Measurements from ENCODE around the gene OR6K2. TPM values are rescaled to one million over a fixed set of nuclear protein-coding genes. Genes with fewer than 3 reads are reported as not detected.
A peak's percentile ranks its signal among the peaks of the same experiment; 100 is the strongest.
"Not testable (repeated sequence)": the region's sequence is repeated elsewhere in the genome, so short reads cannot be mapped to it uniquely, and the experiment has no call there.

Gene OR6K2
- total RNA-seq, 6 experiments from 2014 or later, result not detected

GRCh38 chr1:158706096-158706495, 5.6 kb upstream of the OR6K2 start:
- Histone ChIP-seq H3K4me1 (no peaks in the 10 kb centered on the region), H3K36me3 (no peaks in the 10 kb centered on the region), H3K27ac (no peak overlapping the region), H3K9me3 (no peaks in the 10 kb centered on the region), H3K27me3 (no peaks in the 10 kb centered on the region), H3K4me3 (no peak overlapping the region)
- ATAC-seq, result peak in 1 of 4 donors; percentile 33
- WGBS (ENCODE audit: insufficient coverage, low coverage, low lambda C conversion rate, missing lambda C conversion rate), result 47% methylated on average over 2 of the region's 2 CpGs
- DNase-seq, result no peak
- intact Hi-C loops (cut with DNase I), result no loop called here
- no peak for TF ChIP-seq POLR2A (IDR thresholded peaks at IDR 0.05)

DNA sequence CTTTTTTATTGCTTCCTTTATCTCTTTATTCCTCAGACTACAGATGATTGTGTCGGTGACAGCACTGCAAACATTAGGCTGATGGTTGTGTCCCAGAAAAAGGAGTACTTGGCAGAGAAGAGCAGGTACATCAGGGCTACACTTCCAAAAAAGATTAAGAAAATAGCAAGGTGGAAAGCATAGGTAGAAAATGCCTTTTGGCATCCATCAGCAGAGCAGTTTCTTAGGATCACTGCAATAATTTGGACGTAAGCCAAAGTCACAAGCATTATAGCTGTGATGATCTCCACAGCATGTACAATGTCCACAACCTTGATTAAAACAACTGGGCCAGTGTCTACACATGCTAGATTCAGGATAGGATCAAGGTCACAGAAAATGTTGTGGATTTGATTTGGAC, 5.9 kb downstream of the OR6K2 start:
- ATAC-seq (no peak), DNase-seq (no peak)
- Histone ChIP-seq H3K27me3 (no peaks in the 10 kb centered on the region), H3K9me3 (no peaks in the 10 kb centered on the region), H3K4me1 (no peaks in the 10 kb centered on the region), H3K36me3 (no peaks in the 10 kb centered on the region), H3K4me3 (no peak overlapping the region), H3K27ac (no peak overlapping the region)
- 43% methylated on average over 2 of the region's 2 CpGs for WGBS (ENCODE audit: insufficient coverage, low coverage, low lambda C conversion rate, missing lambda C conversion rate)
- intact Hi-C loops (cut with DNase I), result no loop called here
- TF ChIP-seq CTCF (IDR thresholded peaks at IDR 0.05) (no peak), POLR2A (IDR thresholded peaks at IDR 0.05) (no peak)

DNA sequence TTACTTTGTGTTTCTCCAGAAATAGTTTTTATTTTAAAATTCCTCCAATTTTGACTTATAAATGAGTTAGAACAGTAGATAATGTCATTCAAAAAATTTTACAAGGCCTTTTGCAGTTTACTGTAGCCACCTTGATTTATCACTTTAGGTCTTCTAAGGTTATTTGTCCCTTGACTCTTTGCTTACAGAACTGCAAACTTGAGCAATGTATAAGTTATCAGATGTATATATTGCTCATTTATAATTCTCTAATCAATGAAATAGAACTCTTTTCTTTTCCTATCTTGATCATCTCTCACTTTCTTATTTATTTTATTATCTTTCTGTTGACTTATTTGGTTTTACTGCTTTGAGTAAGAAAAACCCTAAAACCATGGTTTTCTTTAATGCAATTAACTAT, 8.1 kb downstream of the OR6K2 start:
- TF ChIP-seq POLR2A (IDR thresholded peaks at IDR 0.05) (no peak), CTCF (IDR thresholded peaks at IDR 0.05) (no peak)
- H3K4me3 ChIP-seq, result no peak overlapping the region
- H3K4me1 ChIP-seq, result no peaks in the 10 kb centered on the region
- no peak for DNase-seq
- ATAC-seq, result no peak
- no peaks in the 10 kb centered on the region for H3K9me3 ChIP-seq
- intact Hi-C loops (cut with DNase I), result no loop called here
- no peaks in the 10 kb centered on the region for H3K36me3 ChIP-seq
- no peaks in the 10 kb centered on the region for H3K27me3 ChIP-seq
- no peak overlapping the region for H3K27ac ChIP-seq

- H3K4me1 ChIP-seq, result no peaks in the 10 kb centered on the region
- H3K27me3 ChIP-seq, result no peaks in the 10 kb centered on the region
- DNase-seq, result no peak
- intact Hi-C loops (cut with DNase I), result no loop called here
- H3K27ac ChIP-seq, result no peak overlapping the region
- TF ChIP-seq CTCF (IDR thresholded peaks at IDR 0.05) (no peak), POLR2A (IDR thresholded peaks at IDR 0.05) (no peak)
- ATAC-seq, result no peak
- H3K4me3 ChIP-seq, result no peak overlapping the region
- no peaks in the 10 kb centered on the region for H3K9me3 ChIP-seq
- no peaks in the 10 kb centered on the region for H3K36me3 ChIP-seq
Observed at GRCh38 chr1:158691907-158692306, 8.5 kb downstream of the OR6K2 start.

GRCh38 chr1:158691149-158691548, 9.3 kb downstream of the OR6K2 start:
- ATAC-seq; H3K27me3 ChIP-seq; DNase-seq; H3K4me3 ChIP-seq; H3K36me3 ChIP-seq; H3K27ac ChIP-seq; intact Hi-C loops (cut with DNase I); H3K4me1 ChIP-seq; H3K9me3 ChIP-seq: not testable (repeated sequence)
- WGBS (ENCODE audit: insufficient coverage, low coverage, low lambda C conversion rate, missing lambda C conversion rate), result 11% methylated on average over 1 of the region's 1 CpG

- ATAC-seq, result no peak
- H3K4me1 ChIP-seq, result no peaks in the 10 kb centered on the region
- no peak for DNase-seq
- intact Hi-C loops (cut with DNase I), result no loop called here
- no peaks in the 10 kb centered on the region for H3K36me3 ChIP-seq
- no peaks in the 10 kb centered on the region for H3K9me3 ChIP-seq
- H3K27me3 ChIP-seq, result no peaks in the 10 kb centered on the region
- no peak overlapping the region for H3K4me3 ChIP-seq
- no peak overlapping the region for H3K27ac ChIP-seq
- no peak for TF ChIP-seq CTCF (IDR thresholded peaks at IDR 0.05)
- TF ChIP-seq POLR2A (IDR thresholded peaks at IDR 0.05), result no peak
Observed at GRCh38 chr1:158689875-158690274, 10.6 kb downstream of the OR6K2 start.
